Measurements from ENCODE around the gene KCNJ6. TPM values are rescaled to one million over a fixed set of nuclear protein-coding genes. Genes with fewer than 3 reads are reported as not detected.
A peak's percentile ranks its signal among the peaks of the same experiment; 100 is the strongest.

Gene KCNJ6
- total RNA-seq, 2 donors from 2014 or later = 0.33 TPM; not detected in 1

- H3K4me3 Mint-ChIP-seq = no peak overlapping the region
- 80 to 93% methylated on average over 3 of the region's 3 CpGs for WGBS, 2 experiments (ENCODE audit: insufficient coverage in 1 of 2, insufficient read length in 1 of 2)
- no peak for TF ChIP-seq CTCF (conservative IDR thresholded peaks at IDR 0.05)
- no peak overlapping the region for H3K4me3 ChIP-seq (ENCODE audit: low read length)
- peaks cover 20% of the 10 kb centered on the region for H3K27me3 Mint-ChIP-seq (ENCODE audit: insufficient read depth)
- H3K9ac ChIP-seq (ENCODE audit: extremely low read depth, low read length, poor library complexity, severe bottlenecking) = no peak overlapping the region
- H3K36me3 ChIP-seq (ENCODE audit: control insufficient read depth, insufficient read depth, low read length) = no peaks in the 10 kb centered on the region
- peaks cover 16% of the 10 kb centered on the region for H3K27me3 ChIP-seq (ENCODE audit: control insufficient read depth, insufficient read depth, low read length, poor library complexity, severe bottlenecking)
- no peaks in the 10 kb centered on the region for H3K4me1 ChIP-seq (ENCODE audit: control insufficient read depth, insufficient read depth, low read length)
- H3K36me3 Mint-ChIP-seq (ENCODE audit: low read depth) = no peaks in the 10 kb centered on the region
- peaks cover 3% of the 10 kb centered on the region for H3K9me3 Mint-ChIP-seq
- DNase-seq = no peak
- no peaks in the 10 kb centered on the region for H3K4me1 Mint-ChIP-seq
- peaks cover 5% of the 10 kb centered on the region for H3K9me3 ChIP-seq (ENCODE audit: control insufficient read depth, low read length)
- no peak overlapping the region for H3K27ac ChIP-seq (ENCODE audit: low read depth, low read length)
- H3K27ac Mint-ChIP-seq = no peak overlapping the region
These were observed 167.9 kb downstream of the KCNJ6 start for GRCh38 chr21:37748351-37748750.

DNA sequence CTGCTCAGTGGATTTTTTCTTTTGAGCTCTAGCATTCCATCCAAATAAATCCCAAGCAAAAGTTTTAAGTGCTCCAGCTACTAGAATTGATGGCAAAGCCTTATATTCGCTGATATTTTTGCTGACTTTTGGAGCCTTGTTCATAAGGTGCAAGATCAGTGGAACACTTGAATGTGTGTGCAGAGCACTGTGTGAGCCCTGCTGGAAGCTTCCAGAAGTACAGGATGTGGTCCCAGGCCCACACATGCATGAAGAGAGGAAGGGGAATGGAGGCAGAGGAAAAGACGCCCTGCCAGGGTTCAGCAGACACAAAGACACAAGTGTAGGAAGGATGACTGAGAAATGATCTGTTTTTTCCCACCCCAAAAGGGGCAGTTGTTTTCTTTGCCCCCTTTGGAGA, 169.4 kb downstream of the KCNJ6 start:
- peaks cover 5% of the 10 kb centered on the region for H3K9me3 ChIP-seq (ENCODE audit: control insufficient read depth, low read length)
- TF ChIP-seq CTCF (conservative IDR thresholded peaks at IDR 0.05) = peak; percentile 51
- H3K27me3 ChIP-seq (ENCODE audit: control insufficient read depth, insufficient read depth, low read length, poor library complexity, severe bottlenecking) = peaks cover 7% of the 10 kb centered on the region
- Mint-ChIP-seq H3K4me1 (no peaks in the 10 kb centered on the region), H3K27me3 (ENCODE audit: insufficient read depth) (peaks cover 10% of the 10 kb centered on the region), H3K36me3 (ENCODE audit: low read depth) (no peaks in the 10 kb centered on the region), H3K9me3 (peaks cover 3% of the 10 kb centered on the region), H3K27ac (no peak overlapping the region), H3K4me3 (no peak overlapping the region)
- H3K36me3 ChIP-seq (ENCODE audit: control insufficient read depth, insufficient read depth, low read length) = no peaks in the 10 kb centered on the region
- no peak overlapping the region for H3K9ac ChIP-seq (ENCODE audit: extremely low read depth, low read length, poor library complexity, severe bottlenecking)
- 91 to 100% methylated on average over 2 of the region's 2 CpGs for WGBS, 2 experiments (ENCODE audit: insufficient coverage in 1 of 2, insufficient read length in 1 of 2)
- H3K27ac ChIP-seq (ENCODE audit: low read depth, low read length) = no peak overlapping the region
- no peaks in the 10 kb centered on the region for H3K4me1 ChIP-seq (ENCODE audit: control insufficient read depth, insufficient read depth, low read length)
- no peak for DNase-seq
- no peak overlapping the region for H3K4me3 ChIP-seq (ENCODE audit: low read length)

GRCh38 chr21:37744551-37744950, 171.7 kb downstream of the KCNJ6 start:
- no peak for DNase-seq
- 89 to 94% methylated on average over 2 of the region's 2 CpGs for WGBS, 2 experiments (ENCODE audit: insufficient coverage in 1 of 2, insufficient read length in 1 of 2)
- Histone ChIP-seq H3K9me3 (ENCODE audit: control insufficient read depth, low read length) (peaks cover 5% of the 10 kb centered on the region), H3K9ac (ENCODE audit: extremely low read depth, low read length, poor library complexity, severe bottlenecking) (no peak overlapping the region), H3K4me1 (ENCODE audit: control insufficient read depth, insufficient read depth, low read length) (no peaks in the 10 kb centered on the region), H3K36me3 (ENCODE audit: control insufficient read depth, insufficient read depth, low read length) (no peaks in the 10 kb centered on the region), H3K27ac (ENCODE audit: low read depth, low read length) (no peak overlapping the region), H3K4me3 (ENCODE audit: low read length) (no peak overlapping the region), H3K27me3 (ENCODE audit: control insufficient read depth, insufficient read depth, low read length, poor library complexity, severe bottlenecking) (peaks cover 11% of the 10 kb centered on the region)
- Mint-ChIP-seq H3K9me3 (peaks cover 3% of the 10 kb centered on the region), H3K27me3 (ENCODE audit: insufficient read depth) (peaks cover 8% of the 10 kb centered on the region), H3K4me3 (no peak overlapping the region), H3K4me1 (peaks cover 5% of the 10 kb centered on the region), H3K27ac (no peak overlapping the region), H3K36me3 (ENCODE audit: low read depth) (no peaks in the 10 kb centered on the region)
- TF ChIP-seq CTCF (conservative IDR thresholded peaks at IDR 0.05) = no peak
